ENCODE measurements around the gene STAT5B.
"Not testable (repeated sequence)": the region's sequence is repeated elsewhere in the genome, so short reads cannot be mapped to it uniquely, and the experiment has no call there.

Gene STAT5B

DNA sequence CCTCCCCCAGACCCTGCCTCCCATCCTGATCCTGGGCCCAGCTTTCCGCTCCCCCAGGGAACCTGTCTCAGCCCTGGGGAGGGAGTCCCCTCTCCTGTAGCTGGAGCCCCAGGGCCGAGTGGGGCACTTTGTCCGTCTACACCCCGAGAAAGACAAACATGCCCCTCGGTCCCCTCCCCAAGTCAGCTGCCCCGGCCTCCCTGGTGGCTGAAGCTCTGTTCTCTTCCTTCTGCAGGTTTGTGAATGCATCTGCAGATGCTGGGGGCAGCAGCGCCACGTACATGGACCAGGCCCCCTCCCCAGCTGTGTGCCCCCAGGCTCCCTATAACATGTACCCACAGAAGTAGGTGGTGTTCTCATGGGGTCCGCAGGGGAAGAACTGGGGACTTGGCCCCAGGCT is 33.0 kb upstream of the STAT5B start:
- no peak for DNase-seq (ENCODE audit: low read depth, low spot score)
- POLR2A ChIA-PET, result interaction anchor here (0.5 to 0.8 kb wide), 3 partner anchors 11 to 114 kb away, joined by 3 to 4 read pairs (median 3); partner anchors contain the start of gene CAVIN1
- TF ChIP-seq, protein P1, sequence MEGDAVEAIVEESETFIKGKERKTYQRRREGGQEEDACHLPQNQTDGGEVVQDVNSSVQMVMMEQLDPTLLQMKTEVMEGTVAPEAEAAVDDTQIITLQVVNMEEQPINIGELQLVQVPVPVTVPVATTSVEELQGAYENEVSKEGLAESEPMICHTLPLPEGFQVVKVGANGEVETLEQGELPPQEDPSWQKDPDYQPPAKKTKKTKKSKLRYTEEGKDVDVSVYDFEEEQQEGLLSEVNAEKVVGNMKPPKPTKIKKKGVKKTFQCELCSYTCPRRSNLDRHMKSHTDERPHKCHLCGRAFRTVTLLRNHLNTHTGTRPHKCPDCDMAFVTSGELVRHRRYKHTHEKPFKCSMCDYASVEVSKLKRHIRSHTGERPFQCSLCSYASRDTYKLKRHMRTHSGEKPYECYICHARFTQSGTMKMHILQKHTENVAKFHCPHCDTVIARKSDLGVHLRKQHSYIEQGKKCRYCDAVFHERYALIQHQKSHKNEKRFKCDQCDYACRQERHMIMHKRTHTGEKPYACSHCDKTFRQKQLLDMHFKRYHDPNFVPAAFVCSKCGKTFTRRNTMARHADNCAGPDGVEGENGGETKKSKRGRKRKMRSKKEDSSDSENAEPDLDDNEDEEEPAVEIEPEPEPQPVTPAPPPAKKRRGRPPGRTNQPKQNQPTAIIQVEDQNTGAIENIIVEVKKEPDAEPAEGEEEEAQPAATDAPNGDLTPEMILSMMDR (IDR thresholded peaks at IDR 0.05; ENCODE audit: insufficient read depth, low read length, missing control alignments), result no peak
- no peak overlapping the region for H3K4me3 ChIP-seq (ENCODE audit: low read depth, low read length)
- CTCF ChIA-PET, result interaction anchor here (0.6 to 8.6 kb wide), 9 partner anchors 15 to 221 kb away, joined by 3 to 118 read pairs (median 4); no protein-coding TSS in a partner anchor

DNA sequence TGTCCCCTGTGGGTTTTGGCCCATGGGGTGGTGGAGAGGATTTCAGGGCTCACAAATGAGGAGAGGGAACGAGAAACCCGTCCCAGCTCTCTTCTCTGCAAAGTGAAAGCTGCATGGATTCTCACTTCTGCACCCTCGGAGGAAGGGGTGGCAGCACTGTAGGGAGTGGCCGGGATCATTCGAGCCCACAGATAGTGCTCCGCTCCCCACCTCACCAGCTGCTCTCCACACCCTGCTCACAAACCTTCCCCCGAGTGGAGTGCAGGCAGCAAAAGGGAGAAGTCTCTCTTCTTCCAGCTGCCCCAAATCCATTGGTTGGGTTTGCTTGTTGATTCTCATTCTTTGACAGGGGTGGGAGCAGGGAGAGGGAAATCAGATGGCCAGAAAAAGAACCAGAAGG is 32.3 kb upstream of the STAT5B start:
- ChIA-PET POLR2A (no interaction called here), CTCF (interaction anchor here (0.8 to 6.4 kb wide), 6 partner anchors 15 to 219 kb away, joined by 3 to 38 read pairs (median 4); no protein-coding TSS in a partner anchor)
- DNase-seq (ENCODE audit: low read depth, low spot score), result no peak
- TF ChIP-seq, protein P1 (IDR thresholded peaks at IDR 0.05; ENCODE audit: insufficient read depth, low read length, missing control alignments), result no peak
- no peak overlapping the region for H3K4me3 ChIP-seq (ENCODE audit: low read depth, low read length)

DNA sequence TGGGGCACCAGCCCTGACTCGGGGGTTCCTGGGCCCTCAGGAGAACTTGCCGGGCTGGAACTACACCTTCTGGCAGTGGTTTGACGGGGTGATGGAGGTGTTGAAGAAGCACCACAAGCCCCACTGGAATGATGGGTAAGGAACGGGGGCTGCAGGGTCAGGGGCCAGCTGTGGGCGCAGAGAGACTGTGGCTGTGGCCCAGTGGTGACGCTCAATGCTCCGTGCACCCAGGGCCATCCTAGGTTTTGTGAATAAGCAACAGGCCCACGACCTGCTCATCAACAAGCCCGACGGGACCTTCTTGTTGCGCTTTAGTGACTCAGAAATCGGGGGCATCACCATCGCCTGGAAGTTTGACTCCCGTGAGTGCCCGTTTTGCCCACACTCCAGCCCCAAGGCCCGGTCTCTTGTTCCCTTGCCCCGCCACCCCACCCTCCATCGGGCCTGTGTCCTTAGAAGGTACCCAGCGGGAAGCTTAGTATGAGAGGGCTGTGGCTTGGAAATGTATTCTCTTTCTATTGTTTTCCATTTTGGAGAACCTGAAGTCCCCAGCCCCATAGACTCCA is 31.3 kb upstream of the STAT5B start:
- TF ChIP-seq, protein P1 (IDR thresholded peaks at IDR 0.05; ENCODE audit: insufficient read depth, low read length, missing control alignments), result no peak
- H3K4me3 ChIP-seq (ENCODE audit: low read depth, low read length), result no peak overlapping the region
- ChIA-PET CTCF (interaction anchor here (1.0 to 1.1 kb wide), 2 partner anchors 16 to 85 kb away, joined by 3 to 4 read pairs; no protein-coding TSS in a partner anchor), POLR2A (no interaction called here)
- DNase-seq (ENCODE audit: low read depth, low spot score), result no peak

DNA sequence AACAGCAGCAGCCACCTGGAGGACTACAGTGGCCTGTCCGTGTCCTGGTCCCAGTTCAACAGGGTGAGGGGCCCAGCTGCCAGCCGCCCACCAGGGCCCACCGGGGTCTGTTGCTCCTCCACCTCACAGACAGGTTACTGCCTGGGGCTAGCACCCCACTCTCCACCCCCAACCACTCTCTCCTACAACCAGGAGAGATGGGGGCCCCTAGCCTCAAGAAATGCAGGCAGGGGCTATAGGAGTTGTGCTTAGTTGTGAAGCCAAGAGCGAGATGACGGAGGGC is 30.1 kb upstream of the STAT5B start:
- no peak overlapping the region for H3K4me3 ChIP-seq (ENCODE audit: low read depth, low read length)
- TF ChIP-seq, protein P1 (IDR thresholded peaks at IDR 0.05; ENCODE audit: insufficient read depth, low read length, missing control alignments), result no peak
- ChIA-PET POLR2A (no interaction called here), CTCF (no interaction called here)
- no peak for DNase-seq (ENCODE audit: low read depth, low spot score)

DNA sequence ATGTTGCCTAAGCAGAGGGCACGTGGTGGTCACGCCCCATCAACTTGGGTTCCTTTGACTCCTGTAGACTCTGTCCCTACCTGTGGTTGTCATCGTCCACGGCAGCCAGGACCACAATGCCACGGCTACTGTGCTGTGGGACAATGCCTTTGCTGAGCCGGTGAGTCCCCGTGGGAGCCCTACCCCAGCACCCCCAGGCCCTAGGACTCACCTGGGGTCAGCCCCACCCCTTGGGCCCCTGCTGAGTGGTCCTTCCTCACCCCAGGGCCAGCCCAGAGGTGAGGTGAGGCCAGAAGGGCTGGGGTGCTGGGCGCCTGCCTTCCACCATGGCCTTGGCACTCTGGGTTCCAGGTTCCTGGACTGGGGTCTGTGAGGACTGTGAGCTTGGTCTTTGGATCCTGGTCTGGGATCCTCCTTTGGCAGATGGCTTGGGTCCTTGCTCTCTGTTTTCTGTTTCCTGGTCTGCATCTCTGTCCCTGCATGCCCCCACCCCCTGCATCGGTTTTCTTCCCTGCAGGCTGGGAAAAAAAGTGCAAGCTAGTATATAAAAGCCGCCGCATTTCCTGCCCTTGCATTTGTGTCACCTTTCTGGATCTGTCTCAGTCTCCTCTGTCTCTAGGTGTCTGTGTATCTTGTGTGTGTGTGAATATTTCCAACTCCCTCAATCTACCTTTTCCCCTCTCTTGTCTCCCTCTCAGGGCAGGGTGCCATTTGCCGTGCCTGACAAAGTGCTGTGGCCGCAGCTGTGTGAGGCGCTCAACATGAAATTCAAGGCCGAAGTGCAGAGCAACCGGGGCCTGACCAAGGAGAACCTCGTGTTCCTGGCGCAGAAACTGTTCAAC is 29.6 kb upstream of the STAT5B start:
- CTCF ChIA-PET, result no interaction called here
- POLR2A ChIA-PET, result no interaction called here
- TF ChIP-seq, protein P1 (IDR thresholded peaks at IDR 0.05; ENCODE audit: insufficient read depth, low read length, missing control alignments), result no peak
- no peak overlapping the region for H3K4me3 ChIP-seq (ENCODE audit: low read depth, low read length)
- no peak for DNase-seq (ENCODE audit: low read depth, low spot score)

DNA sequence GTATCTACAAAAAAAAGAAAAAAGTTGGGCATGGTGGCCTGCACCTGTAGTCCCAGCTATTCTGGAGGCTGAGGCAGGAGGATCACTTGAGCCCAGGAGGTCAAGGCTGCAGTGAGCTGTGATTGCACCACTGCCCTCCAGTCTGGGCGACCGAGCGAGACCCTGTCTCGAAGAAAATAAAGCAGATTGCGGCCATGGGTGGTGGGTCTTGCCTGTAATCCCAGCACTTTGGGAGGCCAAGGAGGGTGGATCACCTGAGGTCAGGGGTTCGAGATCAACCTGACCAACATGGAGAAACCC is 28.8 kb upstream of the STAT5B start:
- POLR2A ChIA-PET; CTCF ChIA-PET; H3K4me3 ChIP-seq (ENCODE audit: low read depth, low read length): not testable (repeated sequence)

More for the DNA sequence above, 28.8 kb upstream of the STAT5B start:
- DNase-seq (ENCODE audit: low read depth, low spot score), result not testable (repeated sequence)
